WTC11 (cell line): ENCODE measurements around the gene GJA3.

Source experiments
- AR ChIP-seq: fragments of 250-450 bp; sonication (Bioruptor Pico); IDR thresholded peaks from 2 replicates; pipeline ENCODE4 v1.9.0; 2021; ENCODE audit warnings: mild to moderate bottlenecking
- ATF6 ChIP-seq: sonication (generic); formaldehyde crosslinking; IDR thresholded peaks from 2 replicates; pipeline ENCODE4 v1.8.1; 2023; ENCODE audit warnings: mild to moderate bottlenecking, missing genetic modification reagents
- CTCF ChIP-seq: fragments of 200-600 bp; IDR thresholded peaks from 2 replicates; pipeline ENCODE4 v1.8.0; 2022; ENCODE audit warnings: antibody characterized with exemption
- E2F1 ChIP-seq: sonication (generic); formaldehyde crosslinking; IDR thresholded peaks from 2 replicates; pipeline ENCODE4 v1.8.0; 2022; ENCODE audit warnings: mild to moderate bottlenecking, missing genetic modification reagents
- E2F5 ChIP-seq: sonication (generic); formaldehyde crosslinking; IDR thresholded peaks from 2 replicates; pipeline ENCODE4 v1.8.1; 2022; ENCODE audit warnings: mild to moderate bottlenecking, moderate library complexity, missing genetic modification reagents
- FOXP4 ChIP-seq: sonication (generic); formaldehyde crosslinking; IDR thresholded peaks from 2 replicates; pipeline ENCODE4 v1.8.0; 2022; ENCODE audit warnings: mild to moderate bottlenecking, missing genetic modification reagents
- IRF2 ChIP-seq: sonication (generic); formaldehyde crosslinking; IDR thresholded peaks from 2 replicates; pipeline ENCODE4 v1.8.0; 2022; ENCODE audit warnings: low read depth, missing genetic modification reagents, borderline replicate concordance
- JUN ChIP-seq: sonication (generic); formaldehyde crosslinking; IDR thresholded peaks from 2 replicates; pipeline ENCODE4 v1.8.0; 2023; ENCODE audit warnings: mild to moderate bottlenecking, missing genetic modification reagents
- NFYB ChIP-seq: sonication (generic); formaldehyde crosslinking; conservative IDR thresholded peaks from 2 replicates; pipeline ENCODE4 v1.8.0; 2022; ENCODE audit warnings: low read depth, missing genetic modification reagents
- NR2C2 ChIP-seq: sonication (generic); formaldehyde crosslinking; IDR thresholded peaks from 2 replicates; pipeline ENCODE4 v1.8.0; 2022; ENCODE audit warnings: mild to moderate bottlenecking, missing genetic modification reagents
- SMAD4 ChIP-seq: sonication (generic); formaldehyde crosslinking; IDR thresholded peaks from 2 replicates; pipeline ENCODE4 v1.8.0; 2022; ENCODE audit warnings: mild to moderate bottlenecking, missing genetic modification reagents
- TP53 ChIP-seq: sonication (generic); formaldehyde crosslinking; IDR thresholded peaks from 2 replicates; pipeline ENCODE4 v1.8.1; 2023; ENCODE audit warnings: mild to moderate bottlenecking, missing genetic modification reagents
- TF ChIP-seq, protein P1 (sequence below): sonication (generic); formaldehyde crosslinking; IDR thresholded peaks from 2 replicates; pipeline ENCODE4 v1.8.0; 2023; ENCODE audit warnings: mild to moderate bottlenecking, missing genetic modification reagents
- TF ChIP-seq, protein P2 (sequence below): sonication (generic); formaldehyde crosslinking; IDR thresholded peaks from 2 replicates; pipeline ENCODE4 v1.8.0; 2022; ENCODE audit warnings: missing genetic modification reagents

DNA sequence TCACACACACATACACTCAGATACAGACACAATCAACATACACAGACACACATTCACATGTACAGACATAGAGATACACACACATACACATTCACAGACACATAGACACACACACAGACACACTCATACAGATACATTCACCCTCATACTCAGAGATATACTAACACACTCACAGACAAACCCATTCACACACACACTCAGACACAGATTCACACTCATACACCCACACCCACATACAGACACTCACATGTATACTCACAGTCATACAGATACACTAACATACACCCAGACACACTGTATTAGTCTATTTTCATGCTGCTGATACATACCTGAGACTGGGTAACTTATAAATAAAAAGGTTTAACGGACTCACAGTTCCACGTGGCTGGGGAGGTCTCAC lies 30.8 kb downstream of the GJA3 start:
- TF ChIP-seq, protein P1, sequence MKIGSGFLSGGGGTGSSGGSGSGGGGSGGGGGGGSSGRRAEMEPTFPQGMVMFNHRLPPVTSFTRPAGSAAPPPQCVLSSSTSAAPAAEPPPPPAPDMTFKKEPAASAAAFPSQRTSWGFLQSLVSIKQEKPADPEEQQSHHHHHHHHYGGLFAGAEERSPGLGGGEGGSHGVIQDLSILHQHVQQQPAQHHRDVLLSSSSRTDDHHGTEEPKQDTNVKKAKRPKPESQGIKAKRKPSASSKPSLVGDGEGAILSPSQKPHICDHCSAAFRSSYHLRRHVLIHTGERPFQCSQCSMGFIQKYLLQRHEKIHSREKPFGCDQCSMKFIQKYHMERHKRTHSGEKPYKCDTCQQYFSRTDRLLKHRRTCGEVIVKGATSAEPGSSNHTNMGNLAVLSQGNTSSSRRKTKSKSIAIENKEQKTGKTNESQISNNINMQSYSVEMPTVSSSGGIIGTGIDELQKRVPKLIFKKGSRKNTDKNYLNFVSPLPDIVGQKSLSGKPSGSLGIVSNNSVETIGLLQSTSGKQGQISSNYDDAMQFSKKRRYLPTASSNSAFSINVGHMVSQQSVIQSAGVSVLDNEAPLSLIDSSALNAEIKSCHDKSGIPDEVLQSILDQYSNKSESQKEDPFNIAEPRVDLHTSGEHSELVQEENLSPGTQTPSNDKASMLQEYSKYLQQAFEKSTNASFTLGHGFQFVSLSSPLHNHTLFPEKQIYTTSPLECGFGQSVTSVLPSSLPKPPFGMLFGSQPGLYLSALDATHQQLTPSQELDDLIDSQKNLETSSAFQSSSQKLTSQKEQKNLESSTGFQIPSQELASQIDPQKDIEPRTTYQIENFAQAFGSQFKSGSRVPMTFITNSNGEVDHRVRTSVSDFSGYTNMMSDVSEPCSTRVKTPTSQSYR (CRISPR knock-in tag): no peak
- TF ChIP-seq, protein P2, sequence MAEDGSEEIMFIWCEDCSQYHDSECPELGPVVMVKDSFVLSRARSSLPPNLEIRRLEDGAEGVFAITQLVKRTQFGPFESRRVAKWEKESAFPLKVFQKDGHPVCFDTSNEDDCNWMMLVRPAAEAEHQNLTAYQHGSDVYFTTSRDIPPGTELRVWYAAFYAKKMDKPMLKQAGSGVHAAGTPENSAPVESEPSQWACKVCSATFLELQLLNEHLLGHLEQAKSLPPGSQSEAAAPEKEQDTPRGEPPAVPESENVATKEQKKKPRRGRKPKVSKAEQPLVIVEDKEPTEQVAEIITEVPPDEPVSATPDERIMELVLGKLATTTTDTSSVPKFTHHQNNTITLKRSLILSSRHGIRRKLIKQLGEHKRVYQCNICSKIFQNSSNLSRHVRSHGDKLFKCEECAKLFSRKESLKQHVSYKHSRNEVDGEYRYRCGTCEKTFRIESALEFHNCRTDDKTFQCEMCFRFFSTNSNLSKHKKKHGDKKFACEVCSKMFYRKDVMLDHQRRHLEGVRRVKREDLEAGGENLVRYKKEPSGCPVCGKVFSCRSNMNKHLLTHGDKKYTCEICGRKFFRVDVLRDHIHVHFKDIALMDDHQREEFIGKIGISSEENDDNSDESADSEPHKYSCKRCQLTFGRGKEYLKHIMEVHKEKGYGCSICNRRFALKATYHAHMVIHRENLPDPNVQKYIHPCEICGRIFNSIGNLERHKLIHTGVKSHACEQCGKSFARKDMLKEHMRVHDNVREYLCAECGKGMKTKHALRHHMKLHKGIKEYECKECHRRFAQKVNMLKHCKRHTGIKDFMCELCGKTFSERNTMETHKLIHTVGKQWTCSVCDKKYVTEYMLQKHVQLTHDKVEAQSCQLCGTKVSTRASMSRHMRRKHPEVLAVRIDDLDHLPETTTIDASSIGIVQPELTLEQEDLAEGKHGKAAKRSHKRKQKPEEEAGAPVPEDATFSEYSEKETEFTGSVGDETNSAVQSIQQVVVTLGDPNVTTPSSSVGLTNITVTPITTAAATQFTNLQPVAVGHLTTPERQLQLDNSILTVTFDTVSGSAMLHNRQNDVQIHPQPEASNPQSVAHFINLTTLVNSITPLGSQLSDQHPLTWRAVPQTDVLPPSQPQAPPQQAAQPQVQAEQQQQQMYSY (CRISPR knock-in tag): no peak
- TF ChIP-seq JUN (CRISPR knock-in tag) (no peak), CTCF (no peak), IRF2 (CRISPR knock-in tag) (no peak), NFYB (CRISPR knock-in tag) (no peak), E2F1 (CRISPR knock-in tag) (no peak), E2F5 (CRISPR knock-in tag) (no peak), FOXP4 (CRISPR knock-in tag) (no peak), SMAD4 (CRISPR knock-in tag) (no peak), NR2C2 (CRISPR knock-in tag) (no peak), TP53 (CRISPR knock-in tag) (no peak), AR (CRISPR knock-in tag) (no peak), ATF6 (CRISPR knock-in tag) (no peak)
